K562 (cell line): ENCODE results near the gene HAL. TPM values are rescaled to one million over a fixed set of nuclear protein-coding genes. Genes with fewer than 3 reads are reported as not detected.

Source experiments
- ATAC-seq: fragments of 200-7000 bp; cut with Tn5 transposase; 3 replicates; pipeline ENCODE4 v1.9.1; 2020; ENCODE audit warnings: moderate library complexity
- BruUV-seq: library from RNA; stranded (reverse); fragments of 400-500 nt; replicated peaks from 2 replicates; lab custom pipeline; 2021; lab: Mats Ljungman, UMichigan
- CTCF ChIA-PET: fragments of 300-600 bp; formaldehyde crosslinking; extraction: SDS; loops from one replicate; lab custom pipeline; 2021; ENCODE audit warnings: low intra/inter-chr PET ratio; lab: Yijun Ruan, JAX
- POLR2A ChIA-PET: fragments of 300-600, 350-650 bp; sonication (Branson Sonifier 250); formaldehyde crosslinking; extraction: SDS; loops from one replicate; lab custom pipeline; 2021; ENCODE audit warnings: antibody characterized with exemption, inconsistent platforms; lab: Yijun Ruan, JAX
- DNase-seq, 4 experiments: peaks; one replicate each; pipeline versions ENCODE4 v3.0.0 to v3.0.0-alpha.2; 2011 to 2018; ENCODE audit warnings: low spot score in 3 of 4, mixed read lengths in 3 of 4; ENCODE audit errors: extremely low read depth in 1 of 4
- FAIRE-seq: peaks from 2 replicates; lab custom pipeline; 2011; peaks lifted over from hg19 to GRCh38; lab: Jason Lieb, UNC
- H2AFZ ChIP-seq: 2 replicates; pipeline ENCODE4 v1.6.0; 2011; ENCODE audit warnings: low read depth, low read length, control low read depth, inconsistent platforms
- H3K27ac ChIP-seq: fragments of 200-600 bp; 3 replicates; pipeline ENCODE4 v1.8.0; 2011; ENCODE audit warnings: low read depth, mild to moderate bottlenecking, control low read depth, inconsistent platforms, low read length, moderate library complexity, mixed read lengths; ENCODE audit errors: extremely low read depth
- H3K27me3 ChIP-seq, 2 experiments: fragments of 300-600 bp in 1 of 2; 2 replicates in 1 of 2; 3 replicates in 1 of 2; pipeline versions ENCODE4 v1.6.0 to v1.8.0; 2011; ENCODE audit warnings: inconsistent platforms in 2 of 2, low read length in 2 of 2, mild to moderate bottlenecking in 1 of 2, mixed read lengths in 1 of 2, moderate library complexity in 1 of 2; ENCODE audit not compliant: control insufficient read depth in 2 of 2, insufficient read depth in 2 of 2
- H3K36me3 ChIP-seq: fragments of 300-600 bp; 3 replicates; pipeline ENCODE4 v1.8.0; 2011; ENCODE audit warnings: mild to moderate bottlenecking, low read length, inconsistent platforms; ENCODE audit not compliant: control insufficient read depth, insufficient read depth
- H3K4me1 ChIP-seq, 2 experiments: fragments of 200-600 bp in 1 of 2; replicated peaks in 1 of 2; 2 replicates in 1 of 2; 3 replicates in 1 of 2; pipeline versions ENCODE4 v1.5.1 to v1.8.0; 2011; ENCODE audit warnings: inconsistent platforms in 2 of 2, low read length in 2 of 2, mild to moderate bottlenecking in 1 of 2, mixed read lengths in 1 of 2, moderate library complexity in 1 of 2; ENCODE audit not compliant: control insufficient read depth in 2 of 2, insufficient read depth in 2 of 2
- H3K4me2 ChIP-seq: 2 replicates; pipeline ENCODE4 v1.6.1; 2011; ENCODE audit warnings: low read length, control low read depth, inconsistent platforms, mixed read lengths; ENCODE audit not compliant: insufficient read depth
- H3K4me3 ChIP-seq: fragments of 200-600 bp; sonication (generic), shearing (Covaris generic); 2 replicates; pipeline ENCODE4 v1.5.1; 2016; ENCODE audit warnings: control low read depth, inconsistent platforms
- H3K79me2 ChIP-seq: fragments of 200-600 bp; 3 replicates; pipeline ENCODE4 v1.8.0; 2011; ENCODE audit warnings: low read length, inconsistent platforms; ENCODE audit not compliant: control insufficient read depth, insufficient read depth
- H3K9ac ChIP-seq, 2 experiments: 2 replicates each; pipeline versions ENCODE4 v1.6.0 to v1.6.1; 2011; ENCODE audit warnings: low read depth in 2 of 2, low read length in 2 of 2, control low read depth in 1 of 2, inconsistent platforms in 1 of 2, mild to moderate bottlenecking in 1 of 2, mixed read lengths in 1 of 2; ENCODE audit not compliant: insufficient read depth in 1 of 2
- H3K9me1 ChIP-seq: one replicate; pipeline ENCODE4 v1.6.0; 2011; ENCODE audit warnings: inconsistent platforms, mild to moderate bottlenecking, low read length, moderate library complexity; ENCODE audit not compliant: control insufficient read depth, insufficient read depth
- H3K9me3 ChIP-seq: replicated peaks from 2 replicates; pipeline ENCODE4 v1.5.1; 2011; ENCODE audit warnings: low read depth, low read length, inconsistent platforms; ENCODE audit not compliant: control insufficient read depth, insufficient read depth
- H4K20me1 ChIP-seq: replicated peaks from 2 replicates; pipeline ENCODE4 v1.6.1; 2011; ENCODE audit warnings: low read length, inconsistent platforms, mixed read lengths; ENCODE audit not compliant: control insufficient read depth, insufficient read depth
- EHMT2 ChIP-seq: fragments of 450-650 bp; IDR thresholded peaks from 2 replicates; pipeline ENCODE4 v1.6.1; 2018; ENCODE audit warnings: antibody characterized with exemption
- GABPB1 ChIP-seq: sonication (generic); formaldehyde crosslinking; IDR thresholded peaks from 2 replicates; pipeline ENCODE4 v1.8.0; 2022; ENCODE audit warnings: mild to moderate bottlenecking, missing genetic modification reagents
- MAX ChIP-seq: sonication (generic); formaldehyde crosslinking; IDR thresholded peaks from 2 replicates; pipeline ENCODE4 v1.9.0; 2022; ENCODE audit warnings: mild to moderate bottlenecking, missing genetic modification reagents
- MLX ChIP-seq, 2 experiments: fragments of 450-650 bp in 1 of 2; sonication (generic) in 1 of 2; formaldehyde crosslinking; conservative IDR thresholded peaks; 2 replicates each; pipeline versions ENCODE4 v1.4.0 to v1.8.1; 2020 to 2022; ENCODE audit warnings: mild to moderate bottlenecking in 1 of 2, missing genetic modification reagents in 1 of 2
- PHF20 ChIP-seq: fragments of 450-650 bp; IDR thresholded peaks from 2 replicates; pipeline ENCODE4 v1.6.1; 2018; ENCODE audit not compliant: partially characterized antibody
- POU5F1 ChIP-seq: fragments of 150-350 bp; IDR thresholded peaks from 2 replicates; pipeline ENCODE4 v1.6.1; 2014; ENCODE audit warnings: borderline replicate concordance, low read length, low read depth, mild to moderate bottlenecking; ENCODE audit not compliant: partially characterized antibody
- RBM17 ChIP-seq: fragments of 200-400 bp; formaldehyde crosslinking; IDR thresholded peaks from 2 replicates; pipeline ENCODE4 v1.6.1; 2017; ENCODE audit warnings: low read depth, mild to moderate bottlenecking, low read length, borderline replicate concordance
- SAFB2 ChIP-seq: fragments of 200-400 bp; formaldehyde crosslinking; IDR thresholded peaks from 2 replicates; pipeline ENCODE4 v1.6.1; 2018; ENCODE audit warnings: borderline replicate concordance, low read length, low read depth, moderate library complexity; ENCODE audit not compliant: severe bottlenecking
- SAP30 ChIP-seq: fragments of 200-600 bp; sonication (generic); IDR thresholded peaks from 2 replicates; pipeline ENCODE4 v1.6.1; 2012; ENCODE audit warnings: borderline replicate concordance, low read depth, mild to moderate bottlenecking, moderate library complexity, low read length, control low read depth, inconsistent platforms; ENCODE audit not compliant: insufficient read depth, poor library complexity, severe bottlenecking
- SNRNP70 ChIP-seq: fragments of 200-400 bp; formaldehyde crosslinking; optimal IDR thresholded peaks from 2 replicates; pipeline ENCODE3; 2017; ENCODE audit warnings: low read depth, low read length
- ZNF3 ChIP-seq: fragments of 250-450 bp; sonication (Bioruptor Pico); IDR thresholded peaks from 2 replicates; pipeline ENCODE4 v1.5.0; 2021; ENCODE audit warnings: mild to moderate bottlenecking, moderate library complexity
- ZNF384 ChIP-seq: IDR thresholded peaks from 2 replicates; pipeline ENCODE4 v1.6.1; 2012; ENCODE audit warnings: low read depth, low read length, improper control_type of control experiment
- ZNF778 ChIP-seq: fragments of 450-650 bp; formaldehyde crosslinking; IDR thresholded peaks from 2 replicates; pipeline ENCODE4 v1.4.0; 2020; ENCODE audit warnings: mild to moderate bottlenecking, moderate library complexity
- WGBS: fragments of 100-300 bp; shearing (Covaris generic); methylation state at CpG from one replicate; pipeline ENCODE4 v1.1.6; 2016; ENCODE audit warnings: low coverage, mixed read lengths; ENCODE audit not compliant: insufficient coverage; ENCODE audit errors: missing lambda C conversion rate; 5-methylcytosine and 5-hydroxymethylcytosine counted together
- in situ Hi-C: fragments of 300-500 bp; cut with MboI; formaldehyde crosslinking; loops from 4 replicates; pipeline ENCODE4 v1.15.0; 2018; ENCODE audit warnings: inconsistent platforms, mixed read lengths
- intact Hi-C: fragments of 100-400 bp; cut with micrococcal nuclease; formaldehyde crosslinking; loops from 2 replicates; pipeline ENCODE4 v1.14.2; 2022
- polyA plus RNA-seq, 8 experiments: library from polyadenylated mRNA; depleted of rRNA in 4 of 8; stranded (reverse) in 5 of 8; unstranded in 3 of 8; fragments of >200 nt; fragmentation: Nextera tagmentation in 2 of 8; fragmentation: Illumina TruSeq in 1 of 8; extraction: Ambion mirVana in 2 of 8; extraction: Trizol in 1 of 8; gene quantifications; 2 replicates each; pipeline versions ENCODE4 v1.2.1 to v1.2.3, GENCODE V29; 2011 to 2014; ENCODE audit warnings: inconsistent platforms in 1 of 8, missing spikeins in 1 of 8
- total RNA-seq, 7 experiments: library from RNA; depleted of rRNA in 6 of 7; stranded (reverse); fragments of >200 nt in 6 of 7; fragmentation: Illumina TruSeq in 2 of 7; extraction: Trizol in 2 of 7; gene quantifications; 2 replicates each; pipeline versions ENCODE4 v1.2.1 to v1.2.3, GENCODE V29; 2011 to 2021; ENCODE audit warnings: low replicate concordance in 1 of 7

The HAL gene
- total and polyA plus RNA-seq, 9 of the 15 experiments (the other 6 are each of a cell fraction or from before 2014, with no cell fraction given) = 0.03 to 0.36 (median 0.20) TPM; not detected in 4

DNA sequence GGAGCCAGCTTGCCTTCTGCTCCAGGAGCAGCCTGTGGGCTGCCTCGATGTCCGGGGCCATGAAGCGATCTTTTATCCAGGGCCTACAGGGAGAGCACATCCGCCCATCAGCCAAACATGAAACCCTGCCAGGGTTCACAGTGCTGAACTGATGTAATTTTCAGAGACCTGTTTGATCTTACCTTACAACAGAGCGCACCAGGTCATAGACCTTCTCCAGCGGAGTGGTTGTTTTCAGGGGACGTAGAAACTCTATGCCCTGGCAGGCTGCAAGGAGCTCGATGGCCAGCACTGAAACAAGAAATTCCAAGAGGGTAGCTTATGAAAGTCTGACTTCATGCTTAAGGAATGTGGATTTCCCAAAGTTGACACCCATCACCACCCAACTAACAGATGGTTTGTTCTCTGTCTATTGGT lies 19.7 kb downstream of the HAL start:
- Histone ChIP-seq H3K9me3 (no peaks in the 10 kb centered on the region), H3K27ac (no peak overlapping the region), H3K79me2 (no peaks in the 10 kb centered on the region), H3K4me1 (peaks cover 0 to 5% of the 10 kb centered on the region in 2 experiments; a peak in 1 of 5 replicates), H3K4me2 (no peak overlapping the region), H2AFZ (no peak overlapping the region), H3K9me1 (no peaks in the 10 kb centered on the region), H4K20me1 (peaks cover 4% of the 10 kb centered on the region; the same call in 1 of the 2 replicates), H3K36me3 (no peaks in the 10 kb centered on the region), H3K4me3 (no peak overlapping the region), H3K27me3 (peaks cover 20 to 21% of the 10 kb centered on the region in 2 experiments), H3K9ac (no peak overlapping the region)
- no peak for TF ChIP-seq MLX (CRISPR knock-in tag; conservative IDR thresholded peaks at IDR 0.05)
- TF ChIP-seq ZNF384 = no peak
- no peak for TF ChIP-seq POU5F1
- TF ChIP-seq SNRNP70 = no peak
- TF ChIP-seq RBM17 = no peak
- TF ChIP-seq MAX (CRISPR knock-in tag) = no peak
- TF ChIP-seq SAFB2 = no peak
- no peak for TF ChIP-seq ZNF778 (CRISPR knock-in tag)
- TF ChIP-seq GABPB1 = no peak
- TF ChIP-seq EHMT2 = no peak
- TF ChIP-seq ZNF3 (CRISPR knock-in tag) = no peak
- no peak for TF ChIP-seq PHF20
- no peak for TF ChIP-seq SAP30
- in situ Hi-C loops (no loop called here), intact Hi-C loops (no loop called here)
- no peak for ATAC-seq
- WGBS = 2% methylated on average over 8 of the region's 8 CpGs
- FAIRE-seq = no peak
- POLR2A ChIA-PET = no interaction called here
- DNase-seq = no peak
- no TSS peak for BruUV-seq
- CTCF ChIA-PET = no interaction called here
